Measurements from ENCODE around the gene ZBED4.
A peak's percentile ranks its signal among the peaks of the same experiment; 100 is the strongest.
"Not testable (repeated sequence)": the region's sequence is repeated elsewhere in the genome, so short reads cannot be mapped to it uniquely, and the experiment has no call there.

Gene ZBED4, protein sequence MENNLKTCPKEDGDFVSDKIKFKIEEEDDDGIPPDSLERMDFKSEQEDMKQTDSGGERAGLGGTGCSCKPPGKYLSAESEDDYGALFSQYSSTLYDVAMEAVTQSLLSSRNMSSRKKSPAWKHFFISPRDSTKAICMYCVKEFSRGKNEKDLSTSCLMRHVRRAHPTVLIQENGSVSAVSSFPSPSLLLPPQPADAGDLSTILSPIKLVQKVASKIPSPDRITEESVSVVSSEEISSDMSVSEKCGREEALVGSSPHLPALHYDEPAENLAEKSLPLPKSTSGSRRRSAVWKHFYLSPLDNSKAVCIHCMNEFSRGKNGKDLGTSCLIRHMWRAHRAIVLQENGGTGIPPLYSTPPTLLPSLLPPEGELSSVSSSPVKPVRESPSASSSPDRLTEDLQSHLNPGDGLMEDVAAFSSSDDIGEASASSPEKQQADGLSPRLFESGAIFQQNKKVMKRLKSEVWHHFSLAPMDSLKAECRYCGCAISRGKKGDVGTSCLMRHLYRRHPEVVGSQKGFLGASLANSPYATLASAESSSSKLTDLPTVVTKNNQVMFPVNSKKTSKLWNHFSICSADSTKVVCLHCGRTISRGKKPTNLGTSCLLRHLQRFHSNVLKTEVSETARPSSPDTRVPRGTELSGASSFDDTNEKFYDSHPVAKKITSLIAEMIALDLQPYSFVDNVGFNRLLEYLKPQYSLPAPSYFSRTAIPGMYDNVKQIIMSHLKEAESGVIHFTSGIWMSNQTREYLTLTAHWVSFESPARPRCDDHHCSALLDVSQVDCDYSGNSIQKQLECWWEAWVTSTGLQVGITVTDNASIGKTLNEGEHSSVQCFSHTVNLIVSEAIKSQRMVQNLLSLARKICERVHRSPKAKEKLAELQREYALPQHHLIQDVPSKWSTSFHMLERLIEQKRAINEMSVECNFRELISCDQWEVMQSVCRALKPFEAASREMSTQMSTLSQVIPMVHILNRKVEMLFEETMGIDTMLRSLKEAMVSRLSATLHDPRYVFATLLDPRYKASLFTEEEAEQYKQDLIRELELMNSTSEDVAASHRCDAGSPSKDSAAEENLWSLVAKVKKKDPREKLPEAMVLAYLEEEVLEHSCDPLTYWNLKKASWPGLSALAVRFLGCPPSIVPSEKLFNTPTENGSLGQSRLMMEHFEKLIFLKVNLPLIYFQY

DNA sequence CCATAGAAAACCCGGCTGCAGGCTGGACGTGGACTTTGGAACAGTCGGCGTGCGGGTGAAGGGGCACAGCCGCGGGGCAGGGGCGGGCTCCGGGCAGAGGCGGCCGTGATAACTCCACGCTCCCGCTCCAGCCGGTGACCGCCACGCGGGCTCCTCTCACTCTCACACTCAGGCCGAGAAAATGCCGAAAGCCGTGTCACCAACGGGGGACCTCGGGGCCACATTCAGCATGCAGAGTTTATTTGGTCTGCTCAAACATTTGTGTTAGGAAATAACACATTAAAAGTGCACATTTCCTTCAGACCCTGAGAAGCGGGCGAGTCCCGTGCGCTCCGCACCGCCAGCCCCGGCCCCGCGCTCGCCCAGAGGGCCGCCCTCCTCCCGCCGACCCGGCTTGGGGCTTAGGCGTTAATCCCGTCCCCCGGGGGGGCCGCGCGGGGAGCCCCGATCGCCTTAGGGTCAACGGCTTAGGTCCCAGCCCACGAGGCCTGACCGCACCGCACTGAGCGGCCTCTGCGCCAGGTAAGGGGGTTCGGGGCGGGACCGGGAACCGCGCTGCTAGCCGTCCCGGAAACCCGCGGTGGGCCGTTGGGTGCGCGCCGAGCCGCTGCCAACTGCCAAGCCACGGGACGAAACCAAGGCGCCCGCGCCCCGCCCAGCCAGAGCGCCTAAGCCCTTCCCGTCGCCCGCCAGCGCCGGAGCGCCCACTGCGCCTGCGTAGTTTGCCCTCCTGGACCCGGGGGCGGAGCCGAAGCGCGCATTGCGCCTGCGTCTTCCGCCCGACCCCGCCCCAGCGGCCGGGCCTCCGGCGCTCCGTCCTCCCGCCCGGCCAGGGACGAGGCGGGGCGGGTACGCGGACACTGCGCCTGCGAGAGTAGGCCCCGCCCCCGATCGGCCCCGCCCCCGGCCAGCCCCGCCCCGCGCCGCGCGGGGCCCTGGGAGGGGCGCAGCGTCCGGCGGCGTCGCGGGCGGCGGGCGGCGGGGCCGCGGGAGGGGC, at the start of gene ZBED4:
TSS of gene ZBED4 (plus strand) at position 947 of the 997 bp plus-strand sequence. CDS start 29,819 bp downstream, outside the sequence.
- peak; percentile 35 for DNase-seq

DNA sequence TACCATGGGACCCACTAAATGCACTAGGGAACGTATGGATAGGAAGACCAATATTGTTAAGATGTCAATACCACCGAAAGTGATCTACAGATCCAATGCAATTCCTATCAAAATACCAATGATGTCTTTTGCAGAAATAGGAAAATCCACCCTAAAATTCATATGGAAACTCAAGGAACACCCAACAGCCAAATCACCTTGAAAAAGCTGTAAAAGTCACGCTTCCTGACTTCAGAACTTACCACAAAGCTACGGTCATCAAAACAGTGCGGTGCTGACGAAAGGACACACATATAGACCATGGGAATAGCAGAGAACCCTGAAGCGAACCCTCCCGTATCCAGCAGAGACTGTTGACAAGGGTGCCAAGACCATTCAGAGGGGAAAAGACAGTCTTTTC, 46.5 kb upstream of the ZBED4 start:
- DNase-seq, result no peak

DNA sequence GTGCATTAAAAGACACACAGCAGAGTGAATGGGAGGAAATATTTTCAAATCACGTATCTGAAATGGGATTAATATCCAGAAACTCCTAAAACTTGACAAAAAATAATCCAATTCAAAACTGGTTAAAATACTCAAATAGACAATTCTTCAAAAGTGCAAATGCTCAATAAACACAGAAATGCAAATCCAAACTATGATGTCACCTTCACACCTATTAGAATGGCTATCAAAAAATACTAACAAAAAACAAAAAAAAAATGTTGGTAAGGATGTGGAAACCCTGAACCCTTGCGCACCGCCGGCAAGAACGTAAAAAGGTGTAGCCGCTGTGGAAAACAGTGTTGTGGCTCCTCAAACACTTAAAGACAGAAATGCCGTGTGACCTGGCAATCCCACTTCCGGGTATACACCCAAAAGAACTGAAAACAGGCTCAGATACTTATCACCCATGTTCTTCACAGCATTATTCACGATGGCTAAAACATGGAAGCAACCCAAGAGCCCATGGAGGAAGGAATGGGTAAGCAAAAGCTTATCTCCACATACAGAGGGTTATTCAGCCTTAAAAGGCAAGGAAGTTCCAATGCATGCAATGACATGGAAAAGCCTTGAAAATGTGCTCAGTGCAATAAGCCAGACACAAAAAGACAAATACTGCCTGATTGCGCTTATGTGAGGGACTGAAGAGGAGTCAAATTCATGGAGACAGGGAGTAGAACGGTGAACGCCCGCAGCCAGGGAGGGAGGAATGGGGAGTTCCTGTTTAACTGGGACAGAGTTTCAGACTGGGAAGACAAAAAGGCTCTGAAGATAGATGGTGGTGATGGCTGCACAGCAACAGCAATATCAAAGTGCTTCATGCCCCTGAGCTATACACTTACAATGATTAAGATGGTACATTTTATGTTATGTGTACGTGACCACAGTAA, 45.6 kb upstream of the ZBED4 start:
- no peak for DNase-seq

DNA sequence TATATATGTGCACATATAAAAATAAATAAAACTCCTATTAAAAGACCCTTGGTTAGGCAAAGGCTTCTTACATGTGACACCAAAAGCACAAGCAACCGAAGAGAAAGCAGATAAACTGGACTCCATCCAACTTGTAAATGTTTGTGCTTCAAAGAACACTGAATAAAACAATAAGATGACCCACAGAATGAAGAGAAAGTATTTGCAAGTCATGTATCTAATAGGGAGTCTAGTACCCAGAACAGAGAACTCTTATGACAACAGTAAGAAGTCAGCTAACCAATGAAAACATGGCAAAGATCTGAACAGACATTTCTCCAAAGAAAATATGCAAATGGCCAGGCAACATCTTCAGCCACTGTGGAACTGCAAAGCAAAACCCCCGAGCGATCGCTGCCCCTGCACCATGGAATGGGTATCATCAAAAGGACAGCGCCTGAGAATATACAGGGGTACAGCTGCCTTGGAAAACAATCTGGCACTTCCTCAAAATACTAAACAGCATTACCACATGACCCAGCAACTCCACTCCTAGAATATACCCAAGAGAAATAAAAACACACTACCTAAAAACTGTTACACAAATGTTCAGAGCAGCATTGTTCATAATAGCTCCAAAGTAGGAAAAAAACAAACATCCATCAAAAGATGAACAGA, 43.2 kb upstream of the ZBED4 start:
- DNase-seq, result no peak

DNA sequence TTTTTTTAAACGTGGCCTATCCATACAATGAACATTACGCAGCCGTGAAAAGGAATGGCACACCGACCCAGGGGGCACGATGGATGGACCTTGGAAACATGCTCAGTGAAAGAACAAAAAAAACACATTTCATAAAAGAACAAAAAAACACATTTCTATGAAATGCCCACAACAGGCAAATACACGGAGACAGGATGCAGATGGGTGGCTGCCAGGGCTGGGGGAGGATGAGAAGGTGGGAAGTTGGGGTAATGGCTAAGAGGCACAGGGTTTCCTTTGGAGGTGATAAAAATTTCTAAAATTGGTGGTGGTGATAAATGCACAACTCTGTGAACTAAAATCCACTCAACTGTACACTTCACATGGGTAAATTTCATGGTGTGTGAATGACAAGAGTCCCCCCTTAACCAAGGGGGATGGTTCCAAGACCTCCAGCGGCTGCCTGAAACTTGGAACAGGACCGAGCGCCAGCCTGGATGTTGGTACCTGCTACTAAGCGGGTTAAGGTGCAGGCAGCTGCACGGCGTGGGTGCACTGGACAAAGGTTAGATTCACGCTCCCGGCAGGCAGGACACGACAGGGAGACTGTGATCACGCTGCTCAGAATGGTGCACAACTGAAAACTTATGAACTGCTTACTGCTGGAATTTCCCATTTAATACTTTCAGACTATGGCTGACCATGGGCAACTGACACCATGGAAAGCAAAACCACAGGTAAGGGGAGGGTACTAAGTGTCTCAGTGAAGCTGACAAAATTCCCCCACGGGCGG, 42.4 kb upstream of the ZBED4 start:
- no peak for DNase-seq

DNA sequence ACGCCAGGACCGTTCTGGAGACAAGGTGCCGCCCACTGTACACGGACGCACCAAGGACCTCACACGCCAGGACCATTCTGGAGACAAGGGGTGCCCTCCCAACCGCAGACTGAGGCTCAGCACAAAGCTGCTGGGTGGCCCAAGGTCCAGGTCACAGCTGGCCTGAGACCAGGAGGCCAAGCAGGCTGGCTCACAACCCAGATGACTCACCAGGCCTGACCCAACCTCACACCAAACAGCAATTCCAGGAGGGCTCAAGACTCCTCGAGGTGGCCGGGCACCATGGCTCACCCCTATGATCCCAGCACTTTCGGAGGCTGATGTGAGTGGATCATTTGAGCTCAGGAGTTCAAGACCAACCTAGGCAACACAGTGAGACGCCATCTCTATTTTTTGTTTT, 40.8 kb upstream of the ZBED4 start:
- DNase-seq, result no peak

DNA sequence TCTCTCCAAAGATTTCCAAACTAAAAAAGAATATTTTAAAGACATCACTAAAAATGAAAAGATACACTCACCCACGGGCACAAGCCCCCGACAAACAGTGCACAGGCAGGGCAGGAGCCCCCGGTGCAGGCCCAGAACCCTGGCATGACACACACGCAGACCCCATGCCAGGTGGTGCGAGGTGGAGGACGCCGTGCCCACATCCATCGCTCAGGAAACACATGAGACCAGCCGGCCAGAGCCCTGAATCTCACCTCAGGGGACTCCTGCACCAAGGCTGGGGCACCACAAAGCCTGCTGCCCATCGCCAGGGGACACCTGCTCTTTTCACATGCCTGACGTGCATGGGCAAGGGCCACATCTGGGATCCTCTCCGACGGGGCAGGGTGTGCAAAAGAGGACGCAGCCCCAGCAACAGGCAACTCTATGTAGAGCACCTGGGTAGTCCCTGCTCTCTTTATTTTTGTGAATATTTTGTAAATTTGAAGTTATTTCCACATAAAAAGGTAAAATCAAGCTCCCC, 39.4 kb upstream of the ZBED4 start:
- no peak for DNase-seq

DNA sequence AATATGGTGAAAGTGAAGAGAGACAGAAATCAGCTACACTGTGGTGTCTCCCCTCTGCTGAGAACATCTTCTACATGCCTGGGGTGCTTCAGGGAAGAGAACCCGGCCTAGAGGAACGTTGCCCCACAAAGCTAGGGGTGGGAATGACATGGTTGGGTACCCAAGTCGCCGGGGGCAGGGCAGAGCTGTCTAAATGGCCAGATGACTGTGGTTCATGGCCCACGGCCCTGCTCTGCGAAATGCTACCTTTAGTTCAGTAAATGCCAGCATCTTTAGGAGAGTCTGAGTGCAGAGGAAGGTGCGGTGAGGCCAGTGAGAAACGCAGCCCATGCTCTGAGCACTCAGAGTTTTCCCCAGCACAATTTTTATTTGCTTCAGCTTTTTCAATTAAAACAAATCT, 38.8 kb upstream of the ZBED4 start:
- DNase-seq, result no peak

DNA sequence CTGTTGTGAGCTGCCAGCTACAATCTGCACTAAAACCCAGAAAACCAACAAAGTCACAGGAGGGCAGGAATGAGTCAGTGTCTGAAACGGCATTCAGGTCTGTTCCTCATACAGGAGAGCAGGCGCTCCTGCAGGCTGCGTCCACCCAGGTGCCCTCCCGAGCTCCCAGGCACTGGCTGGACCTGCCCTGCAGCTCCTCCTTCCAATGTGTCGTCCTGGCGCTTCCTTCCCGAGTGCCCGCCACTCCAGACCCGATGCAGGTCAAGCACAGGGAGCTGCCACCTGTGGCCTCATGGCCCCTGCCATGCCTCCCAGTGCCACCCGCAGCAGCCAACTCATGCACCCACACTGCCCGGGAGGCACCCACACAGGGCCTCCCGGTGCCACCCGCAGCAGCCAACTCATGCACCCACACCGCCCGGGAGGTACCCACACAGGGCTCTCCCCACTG, 38.0 kb upstream of the ZBED4 start:
- no peak for DNase-seq

DNA sequence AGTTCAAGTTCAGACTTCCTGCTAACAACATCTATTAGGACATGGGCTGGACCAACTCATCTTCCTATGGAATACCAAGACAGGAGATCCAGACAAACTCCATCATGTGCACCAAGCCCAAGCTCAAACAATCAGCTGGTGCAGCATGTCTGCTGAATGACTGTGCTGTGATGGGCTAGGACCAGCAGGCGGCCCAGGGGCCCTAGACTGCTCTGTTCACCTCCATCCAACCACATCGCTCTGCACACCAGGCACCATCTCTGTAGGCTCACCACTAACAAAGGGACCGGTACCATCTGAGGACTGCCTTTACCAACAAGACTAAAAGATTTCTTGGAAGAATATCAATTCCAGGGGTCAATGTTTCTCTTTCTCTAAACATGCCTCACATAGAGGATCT, 36.3 kb upstream of the ZBED4 start:
- no peak for DNase-seq

DNA sequence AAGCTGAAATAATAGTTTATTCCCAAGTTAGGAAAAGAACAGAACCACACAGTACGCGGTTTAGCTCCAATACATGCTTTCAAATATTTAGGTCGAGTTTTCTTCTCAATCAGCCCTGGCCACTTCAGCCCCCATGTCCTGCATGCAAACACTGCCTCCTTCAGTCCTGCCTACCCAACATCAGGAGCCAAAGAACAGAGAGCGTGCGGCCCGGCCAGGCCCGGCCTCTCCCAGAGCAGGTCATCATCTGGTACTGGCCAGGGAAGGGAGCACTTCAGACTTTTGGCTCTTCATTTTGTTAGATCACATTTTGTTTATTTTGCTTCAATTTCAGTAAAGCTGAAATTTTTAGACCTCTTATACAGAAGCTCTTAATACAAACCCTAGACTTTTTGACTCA, 32.7 kb upstream of the ZBED4 start:
- no peak for DNase-seq

DNA sequence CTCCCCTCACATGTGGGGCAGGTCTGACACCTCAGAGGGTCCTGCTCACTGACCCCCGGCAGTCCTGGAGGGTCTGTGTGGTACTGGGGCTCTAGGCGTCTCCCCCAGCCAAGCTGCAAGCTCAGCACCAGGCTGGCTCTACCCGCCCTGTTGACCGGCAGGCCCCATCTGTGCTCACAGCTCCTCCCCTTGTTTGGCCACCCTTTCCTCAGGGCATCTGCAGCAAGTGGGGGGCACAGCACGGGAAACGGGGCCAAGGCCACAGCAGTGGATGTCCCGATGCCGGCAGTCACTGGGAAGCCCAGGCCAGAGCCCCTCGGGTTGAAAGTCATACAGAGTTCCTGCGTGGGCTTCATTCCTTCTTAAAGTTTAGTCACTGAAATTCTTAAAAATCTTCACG, 31.9 kb upstream of the ZBED4 start:
- not testable (repeated sequence) for DNase-seq

DNA sequence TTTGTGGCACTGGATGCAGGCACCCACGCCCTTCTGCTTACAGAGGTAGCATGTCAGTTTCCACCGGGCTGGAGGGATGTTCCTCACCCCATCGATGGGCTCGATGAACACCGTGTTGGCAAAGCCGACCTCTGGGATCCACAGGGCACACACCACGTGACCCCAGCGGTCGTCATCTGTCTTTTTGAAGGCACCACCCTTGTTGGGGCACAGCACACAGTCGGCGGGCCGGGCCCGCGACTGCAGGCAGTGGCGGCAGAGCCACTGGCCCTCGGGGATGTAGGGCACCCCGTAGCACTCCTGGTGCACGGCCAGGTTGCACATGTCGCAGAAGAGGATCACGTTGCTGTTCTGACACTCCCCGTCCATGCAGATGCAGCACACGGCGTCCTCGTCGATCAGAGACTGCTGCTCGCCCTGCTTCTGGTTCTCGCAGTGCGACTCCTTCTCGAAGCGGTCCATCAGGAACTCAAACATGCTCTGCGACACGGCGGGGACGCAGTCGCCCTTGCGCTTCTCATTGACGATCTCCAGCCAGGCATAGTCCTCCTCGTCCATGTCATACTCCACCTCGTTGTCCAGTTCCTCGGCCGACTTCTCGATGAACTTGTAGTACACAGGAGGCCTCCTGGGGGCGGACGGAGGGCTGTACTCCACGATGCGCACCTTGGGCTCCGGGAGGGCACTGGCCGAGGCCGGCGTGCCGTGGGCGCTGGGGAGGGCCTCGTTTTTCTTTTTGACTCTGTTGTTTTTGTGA, 30.2 kb upstream of the ZBED4 start:
- DNase-seq, result no peak

DNA sequence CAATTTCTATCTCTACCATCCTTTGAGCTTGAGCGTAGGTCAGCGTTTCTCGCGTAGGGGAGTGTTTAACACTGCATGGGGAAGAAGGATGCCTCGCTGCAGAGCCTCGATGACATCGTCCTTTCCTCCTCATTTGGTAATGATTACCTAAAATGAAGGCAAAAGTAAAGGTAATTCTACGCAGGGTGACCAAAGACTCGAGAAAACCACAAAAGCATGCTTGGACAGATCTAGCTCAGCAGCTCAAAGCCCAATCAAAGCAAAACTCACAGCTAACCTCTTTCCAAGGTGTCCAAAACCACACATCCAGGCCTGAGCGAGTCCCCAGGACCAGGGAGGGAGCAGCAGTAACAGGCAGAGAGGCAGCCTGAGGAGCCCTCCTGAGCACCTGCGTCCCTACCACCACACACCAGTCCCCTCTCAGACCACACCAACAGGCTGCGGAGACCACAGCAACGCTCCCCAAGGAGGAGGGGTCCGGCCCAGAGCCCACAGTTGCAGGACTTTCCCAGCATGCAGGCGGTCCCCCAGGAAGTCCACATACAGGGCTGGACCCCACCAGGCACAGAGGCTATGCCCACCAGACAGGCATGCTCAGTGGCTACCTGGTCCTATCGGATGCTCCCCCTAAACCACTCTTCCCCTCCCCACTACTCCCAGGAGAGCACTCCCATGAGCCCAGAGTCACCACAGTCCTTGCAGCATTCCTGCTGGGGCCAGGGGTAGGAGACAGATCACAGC, 29.3 kb upstream of the ZBED4 start:
- no peak for DNase-seq

DNA sequence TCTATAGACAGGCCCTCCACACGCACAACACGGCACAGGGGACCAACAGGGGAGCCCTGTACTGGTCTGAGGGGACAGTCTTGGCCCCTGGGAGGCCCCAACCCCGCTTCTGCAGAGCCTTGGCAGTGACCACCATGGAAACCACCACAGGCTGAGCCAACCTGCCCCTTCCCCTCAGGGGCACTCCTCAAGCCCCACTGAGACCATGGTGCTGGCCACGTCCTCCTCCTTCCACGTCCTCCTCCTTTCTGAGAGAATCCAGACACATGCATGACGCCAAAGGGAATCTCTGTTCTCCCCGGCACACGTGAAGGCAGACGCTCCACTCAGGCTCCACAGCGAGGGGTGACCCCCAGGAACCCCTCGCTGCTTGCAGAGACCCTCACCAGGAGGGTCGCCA, 28.7 kb upstream of the ZBED4 start:
- DNase-seq, result no peak

DNA sequence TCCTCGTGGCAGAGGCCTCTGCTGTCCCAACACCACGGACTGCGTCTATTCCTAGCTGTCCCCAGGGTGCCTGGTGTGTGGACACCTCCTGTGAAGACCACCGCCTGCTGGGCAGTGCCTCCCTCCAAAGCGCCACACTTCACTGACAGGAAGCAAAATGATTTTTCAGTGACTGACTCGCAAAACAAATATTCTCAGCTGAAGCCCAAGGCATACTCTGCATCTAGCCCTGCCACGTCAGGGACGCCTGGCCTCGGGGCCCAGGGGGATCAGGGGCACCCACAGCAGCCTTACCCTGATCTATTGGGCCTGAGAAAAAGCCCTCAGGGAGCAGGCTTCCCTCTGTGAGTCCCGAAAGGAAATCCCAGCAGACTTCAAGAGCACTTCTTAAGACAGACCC, 28.2 kb upstream of the ZBED4 start:
- DNase-seq, result no peak

DNA sequence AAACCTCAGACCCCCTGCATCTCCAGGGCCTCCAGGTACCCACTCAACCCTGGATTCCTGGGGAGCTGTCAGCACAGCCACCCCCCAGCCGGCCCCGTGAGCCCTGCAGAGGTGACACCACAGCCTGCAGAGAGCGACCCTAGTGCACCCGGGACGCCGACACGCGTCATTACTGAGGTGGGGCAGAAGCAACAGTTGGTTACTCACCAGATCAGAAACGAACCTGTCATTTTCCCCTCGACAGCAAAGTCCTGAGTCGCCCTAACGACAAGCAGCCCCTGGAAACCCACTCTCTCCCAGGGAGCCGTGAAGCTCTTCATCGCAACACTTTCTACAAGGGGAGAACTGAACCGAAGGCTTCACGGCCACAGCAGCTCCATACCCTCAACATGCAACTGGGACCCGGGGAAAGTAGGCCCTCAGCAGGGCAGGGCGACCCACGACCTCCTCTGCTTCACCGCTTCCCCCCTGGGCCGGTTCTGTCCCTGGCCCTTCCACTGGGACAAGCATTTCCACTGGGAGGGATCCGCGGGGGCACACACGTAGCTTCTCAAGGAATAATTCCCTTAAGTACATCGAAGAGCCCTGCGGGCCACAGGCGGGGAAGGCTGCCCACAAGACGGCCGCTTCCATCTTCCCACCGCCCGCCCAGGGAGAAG, 27.6 kb upstream of the ZBED4 start:
- no peak for DNase-seq

Measured in NCI-H2029 treated with DMSO at 0.1 percent for 48 hours (cell line).